Activated CD4-positive, CD25-positive, alpha-beta regulatory T cell treated with anti-CD3 and anti-CD28 coated beads, Interleukin-2, amount 50 U/mL, for 16 hours (primary cell): Measurements from ENCODE around the gene CSKMT.

Source experiments
- DNase-seq: peaks from one replicate; pipeline ENCODE4 v3.0.0-alpha.2; 2020; ENCODE audit warnings: low read depth, low spot score

Gene CSKMT

DNA sequence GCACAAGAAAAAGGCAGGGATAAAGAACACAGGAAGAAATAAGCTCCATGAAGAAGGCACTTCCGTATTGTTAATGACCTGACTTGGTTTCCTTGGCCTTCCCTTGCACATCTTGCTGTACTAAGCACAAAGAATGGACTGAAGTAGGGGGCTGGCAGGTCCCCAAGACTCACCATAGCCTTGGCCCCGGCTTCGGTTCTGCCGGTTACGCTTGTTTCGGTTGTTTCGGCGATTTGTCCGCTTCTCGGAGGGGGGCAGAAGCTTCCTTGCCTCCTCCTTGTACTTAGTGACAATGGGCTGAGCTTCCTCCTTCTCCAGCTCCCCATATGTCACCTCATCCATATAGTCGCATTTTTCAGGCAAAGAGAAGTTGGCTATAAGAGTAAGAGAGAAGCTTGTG is 51.7 kb downstream of the CSKMT start:
- no peak for DNase-seq
